Prostate gland (tissue), 2 donors: ENCODE results near the gene ARHGEF37. TPM values are rescaled to one million over a fixed set of nuclear protein-coding genes. Genes with fewer than 3 reads are reported as not detected.

Source experiments
- DNase-seq: peaks from one replicate; pipeline ENCODE4 v3.0.0-alpha.2; 2019; ENCODE audit warnings: low spot score
- H3K27ac ChIP-seq, 2 donors: fragments of 200-600 bp; sonication (generic); 2 replicates each; pipeline ENCODE4 v1.5.1; 2017 to 2019
- H3K27me3 ChIP-seq: fragments of 200-600 bp; sonication (generic); replicated peaks from 2 replicates; pipeline ENCODE4 v1.5.1; 2019; ENCODE audit not compliant: insufficient read depth
- H3K36me3 ChIP-seq, 2 donors: fragments of 200-600 bp; sonication (generic); 1 replicate in 1 of 2; 2 replicates in 1 of 2; pipeline versions ENCODE4 v1.5.1 to v1.8.1; 2017 to 2019
- H3K4me1 ChIP-seq: fragments of 200-600 bp; sonication (generic); replicated peaks from 2 replicates; pipeline ENCODE4 v1.5.1; 2019
- H3K4me3 ChIP-seq, 2 donors: fragments of 200-600 bp; sonication (generic); 2 replicates each; pipeline ENCODE4 v1.5.1; 2017 to 2019
- H3K9me3 ChIP-seq: fragments of 200-600 bp; sonication (generic); 2 replicates; pipeline ENCODE4 v1.5.1; 2017
- CTCF ChIP-seq, 4 experiments: fragments of 200-600 bp in 2 of 4; fragments of 450-650 bp in 2 of 4; sonication (generic) in 2 of 4; IDR thresholded peaks; 1 replicate in 3 of 4; 2 replicates in 1 of 4; pipeline ENCODE4 v1.5.1; 2016 to 2019; ENCODE audit warnings: antibody characterized with exemption in 4 of 4, mild to moderate bottlenecking in 2 of 4, moderate library complexity in 2 of 4
- POLR2A ChIP-seq: fragments of 450-650 bp; IDR thresholded peaks from one replicate; pipeline ENCODE4 v1.6.1; 2016; ENCODE audit warnings: antibody characterized with exemption, mild to moderate bottlenecking
- POLR2AphosphoS5 ChIP-seq: sonication (generic); formaldehyde crosslinking; IDR thresholded peaks from one replicate; pipeline ENCODE4 v1.6.1; 2017; ENCODE audit warnings: antibody characterized with exemption
- WGBS: methylation state at CpG from one replicate; pipeline ENCODE4 v1.1.5; 2018; 5-methylcytosine and 5-hydroxymethylcytosine counted together
- intact Hi-C: fragments of 100-400 bp; cut with DNase I; formaldehyde crosslinking; loops from one replicate; pipeline ENCODE4 v1.14.2; 2022
- total RNA-seq, 2 donors: library from RNA; depleted of rRNA; stranded (reverse); fragments of >200 nt; gene quantifications; one replicate each; pipeline ENCODE4 v1.1.0, GENCODE V29; 2016

Gene ARHGEF37
- total RNA-seq, 2 donors from 2014 or later = 50.4 to 61.1 TPM

- no peaks in the 10 kb centered on the region for H3K27me3 ChIP-seq
- 79% methylated on average over 7 of the region's 8 CpGs for WGBS
- no peak for TF ChIP-seq CTCF (IDR thresholded peaks at IDR 0.05)
- TF ChIP-seq POLR2AphosphoS5 = no peak
- TF ChIP-seq POLR2A = no peak
- H3K4me3 ChIP-seq = no peak overlapping the region
- H3K36me3 ChIP-seq = no peaks in the 10 kb centered on the region
- intact Hi-C loops = no loop called here
- no peaks in the 10 kb centered on the region for H3K4me1 ChIP-seq
- no peaks in the 10 kb centered on the region for H3K9me3 ChIP-seq
- DNase-seq = no peak
- no peak overlapping the region for H3K27ac ChIP-seq
Measured at GRCh38 chr5:149630337-149630736, 49.0 kb downstream of the ARHGEF37 start.

- intact Hi-C loops = no loop called here
- Histone ChIP-seq H3K36me3 (no peaks in the 10 kb centered on the region), H3K27ac (peak overlapping the region in 1 of 2 donors; percentile 25), H3K9me3 (no peaks in the 10 kb centered on the region), H3K27me3 (no peaks in the 10 kb centered on the region), H3K4me3 (no peak overlapping the region), H3K4me1 (no peaks in the 10 kb centered on the region)
- DNase-seq = no peak
- WGBS = 85% methylated on average over 2 of the region's 2 CpGs
- TF ChIP-seq CTCF (IDR thresholded peaks at IDR 0.05) = no peak
- TF ChIP-seq POLR2A = no peak
- no peak for TF ChIP-seq POLR2AphosphoS5
Measured at GRCh38 chr5:149631506-149631905, 50.2 kb downstream of the ARHGEF37 start.

GRCh38 chr5:149632311-149633251, 51.3 kb downstream of the ARHGEF37 start:
- no peak for TF ChIP-seq POLR2AphosphoS5
- TF ChIP-seq POLR2A = no peak
- TF ChIP-seq CTCF (IDR thresholded peaks at IDR 0.05) = no peak
- intact Hi-C loops = no loop called here
- WGBS = 65% methylated on average over 12 of the region's 12 CpGs
- H3K36me3 ChIP-seq = no peaks in the 10 kb centered on the region
- H3K9me3 ChIP-seq = no peaks in the 10 kb centered on the region
- no peaks in the 10 kb centered on the region for H3K27me3 ChIP-seq
- H3K4me3 ChIP-seq = no peak overlapping the region
- no peaks in the 10 kb centered on the region for H3K4me1 ChIP-seq
- no peak for DNase-seq
- peak overlapping the region in 1 of 2 donors; percentile 37 for H3K27ac ChIP-seq

- TF ChIP-seq CTCF (IDR thresholded peaks at IDR 0.05) = no peak
- no peak for TF ChIP-seq POLR2A
- no peak for TF ChIP-seq POLR2AphosphoS5
- Histone ChIP-seq H3K27me3 (no peaks in the 10 kb centered on the region), H3K4me3 (no peak overlapping the region), H3K9me3 (no peaks in the 10 kb centered on the region), H3K4me1 (no peaks in the 10 kb centered on the region), H3K27ac (peak overlapping the region in 1 of 2 donors; percentile 37), H3K36me3 (no peaks in the 10 kb centered on the region)
- DNase-seq = no peak
- intact Hi-C loops = no loop called here
- 59% methylated on average over 8 of the region's 8 CpGs for WGBS
Measured at GRCh38 chr5:149633476-149634350, 52.4 kb downstream of the ARHGEF37 start.
